HUDEP-2 (cell line): Measurements from ENCODE around the gene ZNF32.
"Not testable (repeated sequence)": the region's sequence is repeated elsewhere in the genome, so short reads cannot be mapped to it uniquely, and the experiment has no call there.

Experiments
- DNase-seq, 76 experiments: peaks; one replicate each; lab custom pipeline; 2025; ENCODE audit not compliant: unreplicated experiment in 76 of 76; lab: John Stamatoyannopoulos, UW

ZNF32 gene

GRCh38 chr10:43640603-43641002 is 8.1 kb downstream of the ZNF32 start:
- DNase-seq = no peak

DNA sequence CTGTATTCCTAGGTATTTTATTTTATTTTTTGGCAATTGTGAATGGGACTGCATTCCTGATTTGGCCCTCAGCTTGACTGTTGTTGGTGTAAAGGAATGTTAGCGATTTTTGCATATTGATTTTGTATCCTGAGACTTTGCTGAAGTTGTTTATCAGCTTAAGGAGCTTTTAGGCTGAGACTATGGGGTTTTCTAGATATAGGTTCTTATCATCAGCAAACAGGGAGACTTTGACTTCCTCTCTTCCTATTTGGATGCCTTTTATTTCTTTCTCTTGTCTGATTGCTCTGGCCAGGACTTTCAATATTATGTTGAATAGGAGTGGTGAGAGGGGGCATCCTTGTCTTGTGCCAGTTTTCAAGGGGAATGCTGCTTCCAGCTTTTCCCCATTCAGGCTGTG is 12.9 kb downstream of the ZNF32 start:
- not testable (repeated sequence) for DNase-seq

GRCh38 chr10:43628956-43629355 is 19.7 kb downstream of the ZNF32 start:
- DNase-seq = no peak

GRCh38 chr10:43627942-43628341 is 20.7 kb downstream of the ZNF32 start:
- no peak for DNase-seq

GRCh38 chr10:43623351-43623750 is 25.3 kb downstream of the ZNF32 start:
- DNase-seq = no peak

DNA sequence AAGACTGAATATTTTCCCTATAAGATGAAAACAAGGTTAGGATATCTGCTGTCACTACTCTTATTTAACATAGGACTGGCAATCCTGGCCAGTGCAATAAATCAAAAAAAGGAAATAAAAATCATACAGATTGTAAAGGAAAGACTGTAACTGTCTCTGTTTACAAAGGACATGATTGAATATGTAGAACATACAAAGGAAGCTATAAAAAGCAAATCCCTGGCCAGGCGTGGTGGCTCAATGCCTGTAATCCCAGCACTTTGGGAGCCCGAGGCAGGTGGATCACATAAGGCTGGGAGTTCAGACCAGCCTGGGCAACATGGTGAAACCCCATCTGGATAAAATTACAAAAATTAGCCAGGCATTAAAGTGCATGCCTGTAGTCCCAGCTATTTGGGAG is 26.6 kb downstream of the ZNF32 start:
- DNase-seq = no peak

DNA sequence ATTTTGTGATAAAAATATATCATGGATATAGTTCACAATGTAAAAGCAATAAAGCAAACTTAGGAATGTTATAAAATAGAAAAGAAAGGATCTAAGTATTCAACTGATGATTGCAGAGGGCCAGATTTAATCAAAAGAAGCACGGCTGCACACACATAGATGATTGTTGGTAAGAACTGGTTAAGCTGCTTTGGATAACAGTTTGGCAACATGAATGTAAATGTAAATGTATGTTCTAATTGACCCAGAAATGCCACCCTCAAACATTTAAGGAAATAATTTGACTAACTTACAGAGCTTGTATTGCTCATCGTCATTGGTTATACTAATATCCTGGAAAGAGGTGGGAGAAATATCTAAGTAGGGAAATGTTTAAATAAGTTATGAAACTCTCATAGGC is 29.3 kb downstream of the ZNF32 start:
- DNase-seq = no peak

GRCh38 chr10:43616697-43617370 is 31.8 kb downstream of the ZNF32 start:
- no peak for DNase-seq

DNA sequence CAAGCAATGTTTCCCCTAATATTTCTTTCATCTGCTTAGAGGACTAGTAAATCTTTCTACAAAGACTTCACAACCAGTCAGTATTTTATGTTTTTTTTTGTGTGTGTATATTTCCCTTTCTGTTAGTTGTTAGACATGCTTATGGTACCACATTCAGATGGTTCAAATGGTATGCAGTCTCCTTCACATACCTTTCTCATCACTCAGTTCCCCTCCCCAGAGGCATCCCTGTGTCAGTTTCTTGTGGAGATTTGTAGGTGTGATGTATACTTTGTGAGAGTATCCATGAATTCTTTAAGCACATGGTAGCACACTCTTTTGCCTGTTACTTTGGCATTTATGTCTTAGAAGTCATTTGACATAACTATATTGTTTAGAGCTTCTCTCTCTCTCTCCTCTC is 38.0 kb downstream of the ZNF32 start:
- no peak for DNase-seq

DNA sequence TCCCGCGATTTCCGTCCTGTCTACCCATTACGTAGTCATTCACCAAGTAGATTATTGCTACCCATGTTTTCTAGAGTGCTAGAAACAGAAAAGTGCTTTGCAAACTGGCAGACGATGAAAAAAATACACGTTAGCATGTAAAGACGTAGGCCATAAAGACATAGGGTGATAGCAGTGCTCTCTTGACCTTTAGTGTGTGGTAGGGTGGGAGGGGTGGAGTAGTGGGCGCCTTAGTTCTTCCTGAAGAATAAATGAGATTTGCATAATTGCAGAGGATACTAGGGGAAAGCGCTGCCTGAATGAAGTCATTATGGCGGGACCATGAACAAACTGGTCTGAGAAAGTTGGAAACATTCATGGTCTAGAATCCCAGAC is 41.5 kb downstream of the ZNF32 start:
- no peak for DNase-seq

DNA sequence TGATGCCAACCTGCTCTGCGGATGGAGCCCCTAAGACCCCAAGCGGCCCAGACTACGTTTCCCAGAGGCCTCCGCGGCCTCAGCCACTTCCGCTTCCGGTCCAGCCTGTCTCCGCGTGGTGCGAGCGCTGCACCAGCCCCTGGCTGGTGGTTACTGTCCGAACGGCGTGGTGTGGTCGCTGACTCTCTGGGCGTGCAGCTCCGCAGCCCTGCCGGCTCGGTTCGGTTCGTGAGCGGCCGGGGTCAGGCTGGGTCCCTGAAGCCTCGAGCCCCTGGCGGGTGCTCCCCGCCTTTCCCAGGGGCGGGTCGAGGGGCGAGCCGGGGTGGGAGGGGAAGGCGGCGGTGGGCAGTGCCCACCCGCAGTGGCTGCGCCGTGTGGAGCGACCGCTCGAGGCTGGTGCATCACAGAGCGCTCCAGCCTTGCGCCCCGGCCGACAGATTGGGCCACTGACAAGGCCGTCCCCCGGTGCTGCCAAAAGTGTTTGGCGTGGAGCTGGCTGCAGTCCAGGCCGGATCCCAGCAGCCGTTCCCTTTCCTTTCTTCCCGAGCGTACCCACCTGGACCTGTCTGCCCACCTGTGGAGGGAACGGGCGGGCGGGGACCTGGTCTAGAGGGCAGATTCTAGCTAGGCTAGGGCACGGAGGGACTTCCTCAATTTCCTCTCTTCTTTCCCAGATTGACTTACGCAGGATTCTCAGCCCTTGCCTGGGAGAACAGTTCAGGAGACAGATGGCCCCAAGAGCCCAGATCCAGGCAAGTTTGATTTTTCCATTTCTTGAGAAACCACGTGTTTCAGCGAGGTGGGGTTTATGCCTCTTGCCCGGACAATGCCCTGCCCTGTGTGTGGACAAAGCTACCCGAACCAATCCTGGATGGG is 42.1 kb downstream of the ZNF32 start, which contains the start of gene ZNF485:
ZNF485 (plus strand) TSS at position 116 of the 876 bp plus-strand sequence; CDS start at position 729, 613 bp downstream.
- peak in 65 of 76 experiments; percentile 5 to 71 (median 44) for DNase-seq

- no peak for DNase-seq
These were observed 42.8 kb downstream of the ZNF32 start for GRCh38 chr10:43605850-43606322.

DNA sequence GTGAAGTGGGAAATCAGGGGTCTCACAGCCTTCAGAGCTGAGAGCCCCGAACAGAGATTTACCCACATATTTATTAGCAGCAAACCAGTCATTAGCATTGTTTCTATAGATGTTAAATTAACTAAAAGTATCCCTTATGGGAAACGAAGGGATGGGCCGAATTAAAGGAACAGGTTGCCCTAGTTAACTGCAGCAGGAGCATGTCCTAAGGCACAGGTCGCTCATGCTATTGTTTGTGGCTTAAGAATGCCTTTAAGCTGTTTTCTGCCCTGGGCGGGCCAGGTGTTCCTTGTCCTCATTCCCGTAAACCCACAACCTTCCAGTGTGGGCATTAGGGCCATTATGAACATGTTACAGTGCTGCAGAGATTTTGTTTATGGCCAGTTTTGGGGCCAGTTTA is 47.1 kb downstream of the ZNF32 start:
- not testable (repeated sequence) for DNase-seq

GRCh38 chr10:43599333-43599732 is 49.3 kb downstream of the ZNF32 start:
- DNase-seq = no peak

- DNase-seq = peak in 5 of 76 experiments; percentile 4 to 17 (median 5)
These were observed 50.2 kb downstream of the ZNF32 start for GRCh38 chr10:43598446-43598845.

- no peak for DNase-seq
These were observed 52.1 kb downstream of the ZNF32 start for GRCh38 chr10:43596546-43596945.

GRCh38 chr10:43595739-43596298 is 52.9 kb downstream of the ZNF32 start:
- DNase-seq = no peak

DNA sequence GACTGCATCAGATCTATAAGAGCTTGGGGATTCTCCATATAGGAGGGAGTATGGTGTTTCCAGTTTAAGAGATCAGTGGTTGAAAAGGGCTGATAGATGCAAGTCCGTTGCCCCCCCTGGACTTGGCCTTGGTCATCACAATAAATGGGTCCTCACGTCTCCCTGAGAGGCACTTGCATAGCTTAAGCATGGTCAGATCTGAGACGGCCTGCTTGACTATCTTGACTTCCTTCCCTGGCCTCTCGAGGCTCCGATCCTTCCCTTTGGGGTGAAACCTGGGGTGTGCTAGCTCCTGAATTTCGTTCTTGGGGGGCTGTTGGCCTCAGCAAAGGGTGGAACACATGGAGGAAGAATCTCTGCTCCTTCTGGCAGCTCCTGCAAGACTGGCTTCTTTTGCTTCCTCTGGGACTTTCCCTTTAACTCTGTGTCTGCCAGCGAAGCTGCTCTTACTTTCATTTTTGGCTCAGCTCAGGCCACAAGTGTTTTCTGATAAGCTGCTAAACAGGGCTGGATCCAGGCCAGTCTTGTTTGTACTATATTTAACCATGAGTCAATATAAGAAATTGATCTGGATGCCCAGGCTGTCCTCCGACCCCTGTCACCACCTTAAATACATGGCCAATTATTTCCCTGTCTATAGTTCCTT is 53.6 kb downstream of the ZNF32 start:
- DNase-seq = peak in 27 of 76 experiments; percentile 2 to 40 (median 19)
